Gastrocnemius medialis (tissue), 4 donors: Measurements from ENCODE around the gene STK33. TPM values are rescaled to one million over a fixed set of nuclear protein-coding genes. Genes with fewer than 3 reads are reported as not detected.

Source experiments
- ATAC-seq, 2 donors: fragments of 150-250 bp; one replicate each; pipeline ENCODE4 v1.9.1; 2016
- DNase-seq, 2 donors: peaks; one replicate each; pipeline ENCODE4 v3.0.0-alpha.2; 2019
- H3K27ac ChIP-seq, 4 donors: fragments of 200-600 bp; sonication (generic); 1 replicate in 1 of 4; 2 replicates in 3 of 4; pipeline ENCODE4 v1.5.1; 2016 to 2018; ENCODE audit warnings: mild to moderate bottlenecking in 2 of 4, moderate library complexity in 1 of 4
- H3K27me3 ChIP-seq, 3 donors: fragments of 200-600 bp; sonication (generic) in 2 of 3; 1 replicate in 1 of 3; 2 replicates in 2 of 3; pipeline versions ENCODE4 v1.5.1 to v1.6.0; 2016 to 2019; ENCODE audit warnings: mild to moderate bottlenecking in 1 of 3, moderate library complexity in 1 of 3
- H3K36me3 ChIP-seq, 2 donors: fragments of 200-600 bp; sonication (generic) in 1 of 2; one replicate each; pipeline ENCODE4 v1.5.1; 2017 to 2018
- H3K4me1 ChIP-seq, 2 donors: fragments of 200-600 bp; sonication (generic) in 1 of 2; one replicate each; pipeline ENCODE4 v1.5.1; 2016 to 2017; ENCODE audit warnings: mild to moderate bottlenecking in 2 of 2
- H3K4me3 ChIP-seq, 4 donors: fragments of 200-600 bp; sonication (generic) in 3 of 4; 1 replicate in 1 of 4; 2 replicates in 3 of 4; pipeline ENCODE4 v1.5.1; 2016 to 2019; ENCODE audit warnings: mild to moderate bottlenecking in 2 of 4
- H3K9me3 ChIP-seq, 3 donors: fragments of 200-600 bp; sonication (generic) in 2 of 3; 1 replicate in 1 of 3; 2 replicates in 2 of 3; pipeline ENCODE4 v1.5.1; 2016 to 2019
- POLR2A ChIP-seq, 2 donors: fragments of 450-650 bp; IDR thresholded peaks; one replicate each; pipeline ENCODE4 v1.6.1; 2017; ENCODE audit warnings: antibody characterized with exemption in 2 of 2, mild to moderate bottlenecking in 2 of 2, moderate library complexity in 2 of 2
- in situ Hi-C, 4 donors: fragments of 200-750 bp; cut with MboI; loops; one replicate each; pipeline versions ENCODE4 v1.15.0 to v1.8.0; 2017; ENCODE audit warnings: low sequenced_read_pairs in 4 of 4
- intact Hi-C: fragments of 100-400 bp; cut with DNase I; formaldehyde crosslinking; loops from one replicate; pipeline ENCODE4 v1.15.1; 2023; ENCODE audit warnings: low total_unique reads
- total RNA-seq, 4 donors: library from RNA; depleted of rRNA; stranded (reverse); fragments of >200 nt; gene quantifications; one replicate each; pipeline versions ENCODE4 v1.1.0 to v1.2.3, GENCODE V29; 2016
- TF ChIP-seq, protein P1 (sequence below), 5 experiments: fragments of 450-650 bp in 3 of 5; fragments of 200-600 bp in 2 of 5; sonication (generic) in 2 of 5; IDR thresholded peaks in 4 of 5; conservative IDR thresholded peaks in 1 of 5; 1 replicate in 4 of 5; 2 replicates in 1 of 5; pipeline ENCODE4 v1.5.1; 2016 to 2019; ENCODE audit warnings: antibody characterized with exemption in 5 of 5, mild to moderate bottlenecking in 3 of 5, moderate library complexity in 3 of 5

STK33 gene
- total RNA-seq, 4 donors from 2014 or later: 0.66 to 13.5 (median 2.3) TPM

DNA sequence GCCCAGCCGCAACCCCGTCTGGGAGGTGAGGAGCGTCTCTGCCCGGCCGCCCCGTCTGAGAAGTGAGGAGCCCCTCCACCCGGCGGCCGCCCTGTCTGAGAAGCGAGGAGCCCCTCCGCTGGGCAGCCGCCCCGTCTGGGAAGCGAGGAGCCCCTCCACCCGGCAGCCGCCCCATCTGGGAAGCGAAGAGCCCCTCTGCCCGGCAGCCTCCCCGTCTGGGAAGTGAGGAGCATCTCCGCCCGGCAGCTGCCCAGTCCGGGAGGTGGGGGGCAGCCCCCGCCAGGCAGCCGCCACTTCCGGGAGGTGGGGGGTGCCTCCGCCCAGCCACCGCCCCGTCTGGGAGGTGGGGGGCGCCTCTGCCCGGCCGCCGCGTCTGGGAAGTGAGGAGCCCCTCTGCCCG is 70.6 kb downstream of the STK33 start:
- H3K9me3 ChIP-seq: no peaks in the 10 kb centered on the region
- no peak overlapping the region for H3K4me3 ChIP-seq
- no peak for ATAC-seq
- no peaks in the 10 kb centered on the region for H3K27me3 ChIP-seq
- H3K36me3 ChIP-seq: no peaks in the 10 kb centered on the region
- no peaks in the 10 kb centered on the region for H3K4me1 ChIP-seq
- no peak overlapping the region for H3K27ac ChIP-seq
- in situ Hi-C loops: no loop called here
- TF ChIP-seq POLR2A (IDR thresholded peaks at IDR 0.05): no peak
- TF ChIP-seq, protein P1, sequence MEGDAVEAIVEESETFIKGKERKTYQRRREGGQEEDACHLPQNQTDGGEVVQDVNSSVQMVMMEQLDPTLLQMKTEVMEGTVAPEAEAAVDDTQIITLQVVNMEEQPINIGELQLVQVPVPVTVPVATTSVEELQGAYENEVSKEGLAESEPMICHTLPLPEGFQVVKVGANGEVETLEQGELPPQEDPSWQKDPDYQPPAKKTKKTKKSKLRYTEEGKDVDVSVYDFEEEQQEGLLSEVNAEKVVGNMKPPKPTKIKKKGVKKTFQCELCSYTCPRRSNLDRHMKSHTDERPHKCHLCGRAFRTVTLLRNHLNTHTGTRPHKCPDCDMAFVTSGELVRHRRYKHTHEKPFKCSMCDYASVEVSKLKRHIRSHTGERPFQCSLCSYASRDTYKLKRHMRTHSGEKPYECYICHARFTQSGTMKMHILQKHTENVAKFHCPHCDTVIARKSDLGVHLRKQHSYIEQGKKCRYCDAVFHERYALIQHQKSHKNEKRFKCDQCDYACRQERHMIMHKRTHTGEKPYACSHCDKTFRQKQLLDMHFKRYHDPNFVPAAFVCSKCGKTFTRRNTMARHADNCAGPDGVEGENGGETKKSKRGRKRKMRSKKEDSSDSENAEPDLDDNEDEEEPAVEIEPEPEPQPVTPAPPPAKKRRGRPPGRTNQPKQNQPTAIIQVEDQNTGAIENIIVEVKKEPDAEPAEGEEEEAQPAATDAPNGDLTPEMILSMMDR (IDR thresholded peaks at IDR 0.05 in 4 of 5, conservative IDR thresholded peaks at IDR 0.05 in 1 of 5): no peak
- DNase-seq: no peak
- intact Hi-C loops: no loop called here

- ATAC-seq (no peak), DNase-seq (no peak)
- H3K27ac ChIP-seq: no peak overlapping the region
- H3K4me1 ChIP-seq: no peaks in the 10 kb centered on the region
- TF ChIP-seq, protein P1 (IDR thresholded peaks at IDR 0.05 in 4 of 5, conservative IDR thresholded peaks at IDR 0.05 in 1 of 5): no peak
- no peak for TF ChIP-seq POLR2A (IDR thresholded peaks at IDR 0.05)
- H3K4me3 ChIP-seq: no peak overlapping the region
- no peaks in the 10 kb centered on the region for H3K9me3 ChIP-seq
- H3K36me3 ChIP-seq: no peaks in the 10 kb centered on the region
- intact Hi-C loops (no loop called here), in situ Hi-C loops (no loop called here)
- H3K27me3 ChIP-seq: no peaks in the 10 kb centered on the region
These were observed 81.5 kb downstream of the STK33 start for GRCh38 chr11:8512547-8512946.

GRCh38 chr11:8503910-8504364 is 90.1 kb downstream of the STK33 start:
- no peaks in the 10 kb centered on the region for H3K9me3 ChIP-seq
- TF ChIP-seq, protein P1 (IDR thresholded peaks at IDR 0.05 in 4 of 5, conservative IDR thresholded peaks at IDR 0.05 in 1 of 5): no peak
- no peak for TF ChIP-seq POLR2A (IDR thresholded peaks at IDR 0.05)
- H3K27ac ChIP-seq: no peak overlapping the region
- H3K4me1 ChIP-seq: no peaks in the 10 kb centered on the region
- DNase-seq: no peak
- H3K4me3 ChIP-seq: no peak overlapping the region
- intact Hi-C loops: no loop called here
- ATAC-seq: no peak
- in situ Hi-C loops: no loop called here
- H3K36me3 ChIP-seq: no peaks in the 10 kb centered on the region
- H3K27me3 ChIP-seq: no peaks in the 10 kb centered on the region

DNA sequence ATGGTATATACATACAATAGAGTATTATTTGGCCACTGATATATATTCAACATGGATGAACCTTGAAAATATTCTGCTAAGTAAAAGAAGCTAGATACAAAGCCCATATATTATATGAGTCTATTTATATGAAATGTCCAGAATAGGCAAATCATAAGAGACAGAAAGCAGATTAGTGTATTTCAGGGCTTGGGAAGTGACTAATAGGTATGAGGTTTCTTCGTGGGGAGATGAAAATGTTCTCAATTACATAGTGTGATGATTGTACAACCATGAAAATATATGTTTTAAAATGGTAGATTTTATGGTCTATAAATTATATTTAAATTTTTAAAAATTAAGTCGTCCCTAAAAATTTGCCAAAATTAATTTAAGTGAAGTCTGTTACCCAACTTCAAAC is 92.2 kb downstream of the STK33 start:
- in situ Hi-C loops: no loop called here
- no peaks in the 10 kb centered on the region for H3K4me1 ChIP-seq
- no peaks in the 10 kb centered on the region for H3K36me3 ChIP-seq
- no peak overlapping the region for H3K27ac ChIP-seq
- H3K4me3 ChIP-seq: no peak overlapping the region
- H3K27me3 ChIP-seq: no peaks in the 10 kb centered on the region
- DNase-seq (no peak), ATAC-seq (no peak)
- no peak for TF ChIP-seq POLR2A (IDR thresholded peaks at IDR 0.05)
- TF ChIP-seq, protein P1 (IDR thresholded peaks at IDR 0.05 in 4 of 5, conservative IDR thresholded peaks at IDR 0.05 in 1 of 5): no peak
- H3K9me3 ChIP-seq: no peaks in the 10 kb centered on the region
- intact Hi-C loops: no loop called here

DNA sequence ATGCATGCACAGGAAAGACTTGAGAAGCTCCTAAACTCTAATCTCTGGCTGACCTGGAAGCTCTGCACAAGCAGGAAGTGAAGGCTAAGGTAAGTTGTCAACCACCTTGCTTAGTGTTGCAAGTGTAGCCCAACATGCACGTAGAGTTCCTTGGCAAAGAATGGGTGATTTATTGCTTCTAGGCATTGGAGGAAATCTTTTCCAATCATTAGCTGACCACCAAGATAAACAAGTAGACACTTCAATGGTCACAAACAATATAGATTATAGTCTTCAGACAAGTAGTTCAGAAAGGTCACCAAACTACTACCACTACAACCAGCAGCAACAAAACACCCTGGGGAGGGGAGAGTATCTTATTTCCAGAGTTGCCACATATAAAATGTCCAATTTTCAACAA is 105.6 kb downstream of the STK33 start:
- intact Hi-C loops: no loop called here
- in situ Hi-C loops: no loop called here
- H3K4me3 ChIP-seq: no peak overlapping the region

More for the DNA sequence above, 105.6 kb downstream of the STK33 start:
- DNase-seq: no peak
- H3K9me3 ChIP-seq: no peaks in the 10 kb centered on the region
- no peak for ATAC-seq
- TF ChIP-seq POLR2A (IDR thresholded peaks at IDR 0.05): no peak
- TF ChIP-seq, protein P1 (IDR thresholded peaks at IDR 0.05 in 4 of 5, conservative IDR thresholded peaks at IDR 0.05 in 1 of 5): no peak
- no peaks in the 10 kb centered on the region for H3K36me3 ChIP-seq
- no peak overlapping the region for H3K27ac ChIP-seq
- H3K27me3 ChIP-seq: no peaks in the 10 kb centered on the region
- H3K4me1 ChIP-seq: no peaks in the 10 kb centered on the region
